CD8-positive, alpha-beta memory T cell (primary cell): ENCODE results near the gene TIAM1. TPM values are rescaled to one million over a fixed set of nuclear protein-coding genes. Genes with fewer than 3 reads are reported as not detected.

Source experiments
- CTCF ChIA-PET: fragments of 350-600 bp; sonication (Branson Sonifier 250); formaldehyde crosslinking; loops from one replicate; lab custom pipeline; 2021; ENCODE audit warnings: antibody characterized with exemption; lab: Charles Lee
- POLR2A ChIA-PET: fragments of 350-600 bp; sonication (Branson Sonifier 250); formaldehyde crosslinking; loops from one replicate; lab custom pipeline; 2021; ENCODE audit warnings: antibody characterized with exemption; lab: Charles Lee
- DNase-seq, 5 donors: peaks; one replicate each; pipeline versions ENCODE4 v3.0.0 to v3.0.0-alpha.2; 2020 to 2022; ENCODE audit warnings: mixed read lengths in 1 of 5
- H3K27ac ChIP-seq: one replicate; pipeline ENCODE4 v1.7.0; 2013; ENCODE audit warnings: low read depth, mild to moderate bottlenecking, low read length, moderate library complexity
- H3K27me3 ChIP-seq: 2 replicates; pipeline ENCODE4 v1.7.0; 2013; ENCODE audit warnings: low read length, mild to moderate bottlenecking; ENCODE audit not compliant: insufficient read depth, poor library complexity, severe bottlenecking
- H3K36me3 ChIP-seq: 2 replicates; pipeline ENCODE4 v1.7.0; 2013; ENCODE audit warnings: mild to moderate bottlenecking, low read length, moderate library complexity; ENCODE audit not compliant: insufficient read depth
- H3K4me1 ChIP-seq: 2 replicates; pipeline ENCODE4 v1.7.0; 2013; ENCODE audit warnings: mild to moderate bottlenecking, low read length, moderate library complexity; ENCODE audit not compliant: insufficient read depth
- H3K4me3 ChIP-seq: 2 replicates; pipeline ENCODE4 v1.7.0; 2013; ENCODE audit warnings: mild to moderate bottlenecking, low read length
- H3K9me3 ChIP-seq: 2 replicates; pipeline ENCODE4 v1.7.0; 2013; ENCODE audit warnings: mild to moderate bottlenecking, low read length
- H3K27ac Mint-ChIP-seq, 8 donors: one replicate each; pipeline ENCODE4 v1.8.0; 2020 to 2021; ENCODE audit warnings: mixed read lengths in 8 of 8, mild to moderate bottlenecking in 6 of 8, inconsistent platforms in 3 of 8, moderate library complexity in 3 of 8
- H3K27me3 Mint-ChIP-seq, 2 donors: one replicate each; pipeline ENCODE4 v1.8.0; 2020 to 2021; ENCODE audit warnings: mixed read lengths in 2 of 2, mild to moderate bottlenecking in 1 of 2, moderate library complexity in 1 of 2
- H3K36me3 Mint-ChIP-seq, 3 donors: one replicate each; pipeline ENCODE4 v1.8.0; 2020 to 2021; ENCODE audit warnings: mixed read lengths in 3 of 3, inconsistent platforms in 1 of 3, mild to moderate bottlenecking in 1 of 3
- H3K4me1 Mint-ChIP-seq, 3 donors: one replicate each; pipeline ENCODE4 v1.8.0; 2020 to 2021; ENCODE audit warnings: mixed read lengths in 3 of 3, inconsistent platforms in 1 of 3, mild to moderate bottlenecking in 1 of 3
- H3K4me3 Mint-ChIP-seq, 7 donors: one replicate each; pipeline ENCODE4 v1.8.0; 2020 to 2021; ENCODE audit warnings: mixed read lengths in 7 of 7, mild to moderate bottlenecking in 6 of 7, moderate library complexity in 4 of 7, inconsistent platforms in 2 of 7
- H3K9me3 Mint-ChIP-seq, 5 donors: one replicate each; pipeline ENCODE4 v1.8.0; 2020 to 2022; ENCODE audit warnings: mixed read lengths in 5 of 5, mild to moderate bottlenecking in 3 of 5, moderate library complexity in 2 of 5, inconsistent platforms in 1 of 5
- polyA plus RNA-seq: library from polyadenylated mRNA; unstranded; fragments of 300-500 nt; fragmentation: Illumina TruSeq; gene quantifications from one replicate; pipeline ENCODE4 v1.2.3, GENCODE V29; 2021
- total RNA-seq, 2 experiments: library from RNA; stranded (reverse); gene quantifications; one replicate each; pipeline ENCODE4 v1.2.3, GENCODE V29; 2021

Gene TIAM1
- total and polyA plus RNA-seq, 3 experiments from 2014 or later = 6.3 to 37.4 (median 37.3) TPM

GRCh38 chr21:31078796-31079195 lies 265.3 kb downstream of the TIAM1 start:
- no peaks in the 10 kb centered on the region for H3K36me3 ChIP-seq
- Mint-ChIP-seq H3K9me3 (no peaks in the 10 kb centered on the region), H3K4me1 (peaks cover 4 to 17% (median 15%) of the 10 kb centered on the region in 3 donors), H3K4me3 (peak overlapping the region in 2 of 7 donors; percentile 37 to 41), H3K36me3 (no peaks in the 10 kb centered on the region), H3K27me3 (peaks cover 3 to 8% of the 10 kb centered on the region in 2 donors), H3K27ac (peak overlapping the region in 2 of 8 donors; percentile 26 to 58)
- H3K4me3 ChIP-seq = no peak overlapping the region
- H3K4me1 ChIP-seq = no peaks in the 10 kb centered on the region
- no peaks in the 10 kb centered on the region for H3K27me3 ChIP-seq
- H3K27ac ChIP-seq = no peak overlapping the region
- no peaks in the 10 kb centered on the region for H3K9me3 ChIP-seq
- ChIA-PET POLR2A (no interaction called here), CTCF (interaction anchor here (1.0 kb wide), 1 partner anchor 242 kb away, joined by 3 read pairs; no protein-coding TSS in a partner anchor)
- no peak for DNase-seq

GRCh38 chr21:31078216-31078615 lies 265.8 kb downstream of the TIAM1 start:
- Histone ChIP-seq H3K4me3 (no peak overlapping the region), H3K36me3 (no peaks in the 10 kb centered on the region), H3K4me1 (no peaks in the 10 kb centered on the region), H3K27me3 (no peaks in the 10 kb centered on the region), H3K27ac (no peak overlapping the region), H3K9me3 (no peaks in the 10 kb centered on the region)
- no peak for DNase-seq
- H3K9me3 Mint-ChIP-seq = no peaks in the 10 kb centered on the region
- ChIA-PET POLR2A (no interaction called here), CTCF (interaction anchor here (1.0 kb wide), 1 partner anchor 241 kb away, joined by 3 read pairs; no protein-coding TSS in a partner anchor)
- peaks cover 4 to 17% (median 15%) of the 10 kb centered on the region in 3 donors for H3K4me1 Mint-ChIP-seq
- H3K4me3 Mint-ChIP-seq = peak overlapping the region in 1 of 7 donors; percentile 37
- H3K36me3 Mint-ChIP-seq = no peaks in the 10 kb centered on the region
- H3K27me3 Mint-ChIP-seq = peaks cover 3 to 9% of the 10 kb centered on the region in 2 donors
- H3K27ac Mint-ChIP-seq = peak overlapping the region in 2 of 8 donors; percentile 26 to 58

GRCh38 chr21:31075848-31076247 lies 268.2 kb downstream of the TIAM1 start:
- Mint-ChIP-seq H3K9me3 (no peaks in the 10 kb centered on the region), H3K36me3 (no peaks in the 10 kb centered on the region), H3K4me3 (no peak overlapping the region), H3K27ac (no peak overlapping the region), H3K27me3 (peaks cover 13 to 14% of the 10 kb centered on the region in 2 donors), H3K4me1 (peaks cover 4 to 17% (median 15%) of the 10 kb centered on the region in 3 donors)
- no peak for DNase-seq
- Histone ChIP-seq H3K36me3 (no peaks in the 10 kb centered on the region), H3K4me1 (no peaks in the 10 kb centered on the region), H3K4me3 (no peak overlapping the region), H3K27me3 (no peaks in the 10 kb centered on the region), H3K27ac (no peak overlapping the region), H3K9me3 (no peaks in the 10 kb centered on the region)
- ChIA-PET POLR2A (no interaction called here), CTCF (interaction anchor here (1.9 kb wide), 1 partner anchor 10 kb away, joined by 4 read pairs; no protein-coding TSS in a partner anchor)

DNA sequence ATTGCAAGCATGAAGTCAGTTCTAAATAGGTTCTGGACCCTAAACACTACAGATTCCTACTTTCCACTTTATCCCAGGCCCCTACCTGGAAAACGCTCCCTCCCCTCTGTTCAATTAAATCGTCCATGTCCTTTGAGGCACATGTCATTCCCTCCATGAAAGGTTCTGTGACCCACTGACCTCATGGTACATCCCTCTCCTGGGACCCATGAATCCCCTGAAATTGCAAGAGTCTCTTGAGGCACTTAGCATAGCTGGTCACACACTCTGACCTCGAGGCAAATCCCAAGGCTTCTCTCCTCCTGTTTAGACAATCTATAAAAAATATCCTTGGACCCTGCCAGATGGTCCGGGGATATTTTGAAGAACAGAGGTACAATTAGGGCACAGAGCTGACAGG lies 271.5 kb downstream of the TIAM1 start:
- peak overlapping the region in 1 of 8 donors; percentile 57 for H3K27ac Mint-ChIP-seq
- peaks cover 10 to 33% of the 10 kb centered on the region in 2 donors for H3K27me3 Mint-ChIP-seq

More for the DNA sequence above, 271.5 kb downstream of the TIAM1 start:
- no peak overlapping the region for H3K4me3 Mint-ChIP-seq
- no peak overlapping the region for H3K4me3 ChIP-seq
- no peaks in the 10 kb centered on the region for H3K4me1 ChIP-seq
- no peak for DNase-seq
- H3K27ac ChIP-seq = no peak overlapping the region
- no peaks in the 10 kb centered on the region for H3K27me3 ChIP-seq
- H3K4me1 Mint-ChIP-seq = no peaks in the 10 kb centered on the region
- ChIA-PET CTCF (interaction anchor here (1.2 to 1.3 kb wide), 2 partner anchors 9 to 12 kb away, joined by 3 read pairs; no protein-coding TSS in a partner anchor), POLR2A (interaction anchor here (0.6 kb wide), 1 partner anchor 265 kb away, joined by 7 read pairs; no protein-coding TSS in a partner anchor)
- no peaks in the 10 kb centered on the region for H3K36me3 Mint-ChIP-seq
- no peaks in the 10 kb centered on the region for H3K36me3 ChIP-seq
- H3K9me3 Mint-ChIP-seq = no peaks in the 10 kb centered on the region
- H3K9me3 ChIP-seq = no peaks in the 10 kb centered on the region
